GM13976 (cell line): ENCODE measurements around the gene EXOSC5.

Experiments used
- DNase-seq: peaks from one replicate; pipeline ENCODE4 v3.0.0; 2012; ENCODE audit warnings: low spot score
- in situ Hi-C: fragments of 300-500 bp; cut with MboI; formaldehyde crosslinking; loops from one replicate; pipeline ENCODE4 v1.12.0; 2022; ENCODE audit warnings: low sequenced_read_pairs, mixed read lengths, inconsistent platforms; ENCODE audit not compliant: unreplicated experiment
- TF ChIP-seq, protein P1 (sequence below): IDR thresholded peaks from 2 replicates; pipeline ENCODE4 v1.5.1; 2012; ENCODE audit warnings: borderline replicate concordance, mild to moderate bottlenecking; ENCODE audit not compliant: insufficient read depth; ENCODE audit errors: extremely low read depth, missing control alignments, control extremely low read depth

EXOSC5 gene

GRCh38 chr19:41399091-41399490 lies 1.9 kb upstream of the EXOSC5 start:
- no peak for DNase-seq
- TF ChIP-seq, protein P1, sequence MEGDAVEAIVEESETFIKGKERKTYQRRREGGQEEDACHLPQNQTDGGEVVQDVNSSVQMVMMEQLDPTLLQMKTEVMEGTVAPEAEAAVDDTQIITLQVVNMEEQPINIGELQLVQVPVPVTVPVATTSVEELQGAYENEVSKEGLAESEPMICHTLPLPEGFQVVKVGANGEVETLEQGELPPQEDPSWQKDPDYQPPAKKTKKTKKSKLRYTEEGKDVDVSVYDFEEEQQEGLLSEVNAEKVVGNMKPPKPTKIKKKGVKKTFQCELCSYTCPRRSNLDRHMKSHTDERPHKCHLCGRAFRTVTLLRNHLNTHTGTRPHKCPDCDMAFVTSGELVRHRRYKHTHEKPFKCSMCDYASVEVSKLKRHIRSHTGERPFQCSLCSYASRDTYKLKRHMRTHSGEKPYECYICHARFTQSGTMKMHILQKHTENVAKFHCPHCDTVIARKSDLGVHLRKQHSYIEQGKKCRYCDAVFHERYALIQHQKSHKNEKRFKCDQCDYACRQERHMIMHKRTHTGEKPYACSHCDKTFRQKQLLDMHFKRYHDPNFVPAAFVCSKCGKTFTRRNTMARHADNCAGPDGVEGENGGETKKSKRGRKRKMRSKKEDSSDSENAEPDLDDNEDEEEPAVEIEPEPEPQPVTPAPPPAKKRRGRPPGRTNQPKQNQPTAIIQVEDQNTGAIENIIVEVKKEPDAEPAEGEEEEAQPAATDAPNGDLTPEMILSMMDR, result no peak
- in situ Hi-C loops, result no loop called here

GRCh38 chr19:41398598-41398997 lies 1.4 kb upstream of the EXOSC5 start:
- DNase-seq, result no peak
- in situ Hi-C loops, result no loop called here
- TF ChIP-seq, protein P1, result no peak

DNA sequence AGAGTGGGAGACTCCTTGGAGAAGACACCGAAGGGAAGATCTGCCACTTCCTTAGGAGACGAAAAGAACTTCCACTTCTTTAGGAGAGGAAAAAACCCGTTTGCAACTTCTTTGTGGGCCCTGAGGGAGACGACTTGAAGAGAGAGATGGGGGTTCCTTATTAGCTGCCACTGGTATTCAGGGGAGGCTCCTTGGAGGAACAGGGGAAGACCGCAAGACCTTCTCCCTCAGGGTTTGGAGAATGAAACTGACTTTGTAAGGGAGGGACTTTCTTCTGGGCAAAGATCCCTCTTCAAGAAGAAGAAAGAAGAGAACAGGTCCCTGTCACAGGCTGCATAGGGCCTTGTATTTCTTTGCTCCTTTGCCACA lies 875 bp upstream of the EXOSC5 start:
- in situ Hi-C loops, result no loop called here
- TF ChIP-seq, protein P1, result no peak
- no peak for DNase-seq

- in situ Hi-C loops, result no loop called here
- TF ChIP-seq, protein P1, result no peak
- no peak for DNase-seq
These were observed 1.8 kb downstream of the EXOSC5 start for GRCh38 chr19:41395355-41395754.

DNA sequence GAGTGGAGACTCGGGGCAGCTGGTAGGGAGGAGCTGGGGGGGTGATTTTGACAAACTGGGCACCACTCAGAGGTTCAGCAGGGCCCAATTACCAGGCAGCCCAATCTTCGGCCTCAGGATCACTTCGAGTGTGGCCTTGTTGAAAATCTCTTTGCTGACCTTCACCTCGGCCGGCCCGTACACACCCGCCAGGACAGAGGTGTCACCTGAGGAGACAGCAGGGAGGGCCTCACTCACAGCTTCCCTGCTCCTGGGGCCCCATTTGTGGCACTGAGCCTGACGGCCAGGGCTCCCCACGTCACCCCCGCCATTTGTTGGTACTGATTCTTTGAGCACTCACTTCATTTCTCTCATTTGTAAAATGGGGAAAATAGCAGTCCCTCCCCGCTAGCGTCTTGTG lies 4.4 kb downstream of the EXOSC5 start:
- in situ Hi-C loops, result no loop called here
- no peak for DNase-seq
- TF ChIP-seq, protein P1, result no peak

- TF ChIP-seq, protein P1, result no peak
- no peak for DNase-seq
- in situ Hi-C loops, result no loop called here
These were observed 5.5 kb downstream of the EXOSC5 start for GRCh38 chr19:41391618-41392017.

GRCh38 chr19:41386442-41386841 lies 10.7 kb downstream of the EXOSC5 start:
- in situ Hi-C loops, result no loop called here
- TF ChIP-seq, protein P1, result no peak
- no peak for DNase-seq
